HK-2 (cell line): ENCODE data around the gene CEP131.

Experiments used
- DNase-seq: peaks from one replicate; pipeline ENCODE4 v3.0.0-alpha.2; 2018; ENCODE audit not compliant: unreplicated experiment

Gene CEP131

GRCh38 chr17:81199482-81199830, 23.3 kb downstream of the CEP131 start:
- DNase-seq = no peak

- no peak for DNase-seq
Observed at GRCh38 chr17:81198826-81199481, 23.8 kb downstream of the CEP131 start.

GRCh38 chr17:81197831-81198490, 24.8 kb downstream of the CEP131 start:
- DNase-seq = no peak

- DNase-seq = no peak
Observed at GRCh38 chr17:81197409-81197795, 25.4 kb downstream of the CEP131 start.

- no peak for DNase-seq
Observed at GRCh38 chr17:81196505-81197408, 26.0 kb downstream of the CEP131 start.

GRCh38 chr17:81195941-81196495, 26.7 kb downstream of the CEP131 start:
- DNase-seq = no peak

GRCh38 chr17:81194941-81195901, 27.5 kb downstream of the CEP131 start:
- no peak for DNase-seq

- no peak for DNase-seq
Observed at GRCh38 chr17:81194225-81194760, 28.5 kb downstream of the CEP131 start.

- no peak for DNase-seq
Observed at GRCh38 chr17:81193470-81194224, 29.1 kb downstream of the CEP131 start.

GRCh38 chr17:81193051-81193410, 29.7 kb downstream of the CEP131 start:
- no peak for DNase-seq

GRCh38 chr17:81192386-81193050, 30.2 kb downstream of the CEP131 start:
- DNase-seq = no peak

- no peak for DNase-seq
Observed at GRCh38 chr17:81191646-81192045, 31.1 kb downstream of the CEP131 start.

GRCh38 chr17:81191116-81191515, 31.6 kb downstream of the CEP131 start:
- DNase-seq = no peak

GRCh38 chr17:81190591-81190990, 32.2 kb downstream of the CEP131 start:
- no peak for DNase-seq

GRCh38 chr17:81189670-81190530, 32.9 kb downstream of the CEP131 start:
- peak; percentile 30 for DNase-seq

- no peak for DNase-seq
Observed at GRCh38 chr17:81189016-81189415, 33.7 kb downstream of the CEP131 start.

- DNase-seq = no peak
Observed at GRCh38 chr17:81188491-81188840, 34.3 kb downstream of the CEP131 start.

- DNase-seq = no peak
Observed at GRCh38 chr17:81187586-81188490, 34.9 kb downstream of the CEP131 start.
